Measurements from ENCODE around the gene PTDSS2.
"Not testable (repeated sequence)": the region's sequence is repeated elsewhere in the genome, so short reads cannot be mapped to it uniquely, and the experiment has no call there.

Gene PTDSS2

DNA sequence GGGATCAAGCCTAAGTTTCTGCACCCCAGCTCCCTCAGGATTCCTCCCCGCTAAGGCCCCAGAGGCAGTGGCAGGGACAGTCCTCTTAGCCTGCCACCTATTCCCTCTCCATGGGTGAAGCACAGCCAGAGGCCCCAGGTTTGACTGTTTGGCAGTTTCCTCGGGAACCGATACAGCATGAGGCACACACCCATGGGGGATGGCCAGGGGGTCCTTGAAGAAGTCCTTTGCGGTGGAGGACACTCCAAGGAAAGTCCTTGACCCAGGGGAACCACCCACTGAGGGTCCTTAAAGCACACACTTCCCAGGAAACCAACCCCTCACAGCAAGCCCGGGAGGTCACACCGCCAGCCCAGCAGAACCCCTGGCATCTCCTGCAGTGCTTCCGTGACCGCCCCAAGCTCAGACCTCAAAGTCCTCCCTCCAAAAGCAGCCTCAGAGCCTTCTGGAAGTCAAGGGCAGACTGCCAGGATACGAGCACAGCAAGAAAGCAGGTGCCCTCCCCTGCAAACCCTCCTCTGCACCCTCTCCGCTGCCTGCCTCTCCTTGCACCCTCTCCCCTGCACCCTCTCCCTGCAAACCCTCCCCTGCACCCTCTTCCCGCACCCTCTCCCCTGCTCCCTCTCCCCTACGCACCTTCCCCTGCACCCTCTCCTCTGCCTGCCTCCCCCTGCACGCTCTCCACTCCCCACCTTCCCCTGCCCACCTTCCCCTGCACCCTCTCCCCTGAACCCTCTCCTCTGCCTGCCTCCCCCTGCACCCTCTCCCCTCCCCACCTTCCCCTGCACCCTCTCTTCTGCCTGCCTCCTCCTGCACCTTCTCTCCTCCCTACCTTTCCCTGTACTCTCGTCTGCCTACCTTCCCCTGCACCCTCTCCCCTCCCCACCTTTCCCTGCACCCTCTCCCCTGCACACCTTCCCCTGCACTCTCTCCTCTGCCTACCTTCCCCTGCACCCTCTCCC lies 36.7 kb upstream of the PTDSS2 start:
- DNase-seq (ENCODE audit: low read depth in 3 of 3, low spot score in 1 of 3), result no peak

DNA sequence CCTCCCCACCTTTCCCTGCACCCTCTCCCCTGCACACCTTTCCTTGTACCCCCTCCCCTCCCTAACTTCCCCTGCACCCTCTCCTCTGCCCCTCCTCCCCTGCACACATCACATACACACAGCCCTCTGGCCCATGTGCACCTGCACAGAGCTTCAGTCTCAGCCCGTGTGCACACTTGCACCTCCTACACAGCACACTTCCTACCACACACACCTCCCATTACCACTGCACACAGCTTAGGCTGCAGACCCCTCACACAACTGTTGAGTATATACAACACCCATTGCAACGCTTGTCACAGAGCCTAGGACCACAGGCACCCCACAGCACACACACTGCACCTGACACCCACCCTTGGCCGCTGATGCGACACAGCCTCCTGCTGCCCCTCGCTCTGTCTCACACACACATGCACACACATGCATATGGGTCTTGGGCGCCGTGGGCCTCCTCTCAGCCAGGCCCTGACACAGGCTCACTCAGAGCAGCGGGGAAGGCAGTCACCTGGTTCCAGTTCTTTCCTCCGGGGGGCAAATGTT lies 35.7 kb upstream of the PTDSS2 start:
- DNase-seq (ENCODE audit: low read depth in 3 of 3, low spot score in 1 of 3), result no peak

DNA sequence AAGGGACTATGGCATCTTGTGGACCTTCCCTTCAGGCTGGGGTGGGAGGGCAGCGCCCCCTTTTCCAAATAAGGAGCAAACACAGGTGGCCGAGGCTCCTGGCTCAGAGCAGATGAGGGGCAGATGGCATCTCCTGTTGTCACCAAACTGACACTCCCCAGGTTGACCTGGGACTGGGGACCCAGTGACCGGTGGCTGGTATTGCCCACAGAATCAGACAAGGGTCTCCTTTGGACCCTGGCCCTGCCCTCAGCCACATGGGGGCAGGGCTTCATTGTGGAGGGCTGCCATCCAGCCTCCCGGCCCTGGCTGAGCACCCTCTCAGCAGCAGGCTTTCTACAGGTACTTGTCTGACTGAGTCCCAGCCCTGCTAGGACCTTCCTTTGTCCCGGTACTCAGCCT lies 34.4 kb upstream of the PTDSS2 start:
- DNase-seq (ENCODE audit: low read depth in 3 of 3, low spot score in 1 of 3), result no peak

DNA sequence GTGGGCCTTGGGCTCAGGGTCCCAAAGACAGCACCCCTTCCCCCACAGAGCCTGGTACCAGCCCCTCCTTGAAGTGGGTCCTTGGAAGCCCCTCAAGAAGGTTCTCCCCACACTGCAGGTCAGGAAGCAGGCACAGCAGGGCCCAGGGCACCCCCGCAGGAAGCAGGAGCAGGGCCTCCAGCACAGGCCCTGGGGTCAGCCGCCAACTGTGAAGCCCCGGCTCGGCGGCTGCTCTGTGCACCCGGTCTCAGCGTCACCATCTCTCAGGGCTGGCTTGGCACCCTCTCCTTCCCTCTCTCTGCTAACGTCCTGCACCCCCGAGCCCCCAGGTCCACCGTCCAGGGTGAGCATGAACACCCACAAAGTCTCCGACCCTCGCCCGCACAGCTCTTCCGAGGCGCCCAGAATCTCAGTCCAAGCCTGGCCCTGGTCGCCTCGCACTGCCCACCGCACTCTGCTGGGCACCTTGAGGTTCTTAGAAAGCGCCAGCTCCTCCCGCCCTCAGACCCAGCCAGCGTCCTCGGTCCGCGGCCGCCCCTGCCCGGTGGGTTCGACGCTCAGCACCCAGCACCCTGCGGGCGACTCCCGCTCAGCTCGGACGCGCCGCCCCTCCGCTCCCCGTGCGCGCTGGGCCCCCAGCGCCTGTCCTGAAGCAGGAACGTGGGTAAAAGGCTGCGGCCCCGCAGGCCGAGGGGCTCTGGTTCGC lies 33.9 kb upstream of the PTDSS2 start:
- DNase-seq (ENCODE audit: low read depth in 3 of 3, low spot score in 1 of 3), result no peak

DNA sequence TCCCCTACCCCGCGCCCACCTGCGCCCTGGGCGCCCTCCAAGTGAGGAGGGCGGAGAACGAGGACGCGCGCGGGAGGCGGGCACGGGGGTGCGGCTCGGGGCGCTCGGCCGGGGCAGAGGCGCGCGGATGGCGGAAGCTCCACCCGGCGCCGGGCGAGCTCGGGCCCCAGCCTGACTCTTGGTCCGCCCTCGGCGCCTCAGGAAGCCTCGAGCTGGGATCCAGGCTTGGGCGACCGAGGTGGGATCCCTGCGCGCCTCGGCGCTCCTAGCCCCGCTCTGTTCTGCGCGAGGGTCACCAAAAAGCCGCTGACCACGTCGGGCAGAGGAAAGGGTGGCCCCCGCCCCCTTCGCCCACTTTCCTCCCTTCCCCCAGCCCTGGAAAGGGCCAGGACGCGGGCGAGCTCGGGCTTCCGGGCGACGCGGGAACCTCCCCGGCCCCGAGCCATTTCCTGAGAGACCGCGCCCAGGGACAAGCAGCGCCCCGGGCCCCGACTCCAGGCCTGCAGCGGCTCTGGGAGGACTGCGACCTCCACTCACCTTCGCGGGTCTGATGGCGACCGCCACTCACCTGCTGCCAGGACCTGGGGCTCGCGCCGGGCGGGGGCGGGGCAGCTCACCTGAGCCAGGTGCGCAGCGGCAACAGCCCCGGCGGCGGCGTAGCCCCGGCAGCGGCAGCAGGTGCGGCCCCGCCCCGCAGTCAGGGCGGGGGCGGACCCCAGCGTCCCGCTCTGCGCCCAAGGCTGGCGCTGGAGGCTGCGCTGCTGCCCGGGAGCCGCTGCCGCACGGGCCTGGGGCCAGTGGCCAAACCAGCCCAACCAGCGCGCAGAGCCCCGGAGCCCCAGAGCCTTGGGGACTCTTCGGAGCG lies 33.1 kb upstream of the PTDSS2 start:
- DNase-seq (ENCODE audit: low read depth in 3 of 3, low spot score in 1 of 3), result no peak

DNA sequence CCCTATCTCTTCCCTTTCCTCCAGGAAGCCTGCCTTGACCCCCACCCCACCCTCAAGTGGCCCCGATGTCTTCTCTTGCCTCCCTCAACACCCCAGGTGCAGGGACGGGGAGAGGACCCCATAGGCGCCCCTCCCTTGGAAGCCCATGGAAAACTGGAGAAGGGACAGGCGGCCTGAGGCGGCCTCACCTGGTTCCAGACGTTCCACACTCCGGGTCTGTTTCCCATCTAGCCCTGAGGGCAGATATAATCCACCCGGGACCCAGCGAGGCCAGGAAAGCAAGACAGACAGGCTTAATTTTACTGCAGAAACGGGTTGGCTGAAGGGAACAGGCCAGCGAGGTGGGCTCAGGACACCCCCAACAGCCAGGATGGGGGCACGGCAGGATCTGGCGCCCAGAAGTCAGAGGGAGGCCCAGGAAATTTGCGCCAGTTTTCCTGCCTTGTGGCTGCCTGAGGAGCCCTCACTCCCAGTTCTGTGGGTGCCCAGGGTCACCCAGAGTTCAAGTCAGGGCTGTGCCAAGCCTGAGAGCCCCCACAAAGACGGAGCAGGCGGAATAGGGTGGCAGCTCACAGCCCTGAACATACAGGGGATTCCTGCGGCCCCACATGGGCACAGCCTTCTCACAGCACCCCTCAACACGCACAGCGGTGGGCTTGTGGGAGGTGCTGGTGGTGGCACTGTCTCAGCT lies 32.3 kb upstream of the PTDSS2 start:
- no peak for DNase-seq (ENCODE audit: low read depth in 3 of 3, low spot score in 1 of 3)

DNA sequence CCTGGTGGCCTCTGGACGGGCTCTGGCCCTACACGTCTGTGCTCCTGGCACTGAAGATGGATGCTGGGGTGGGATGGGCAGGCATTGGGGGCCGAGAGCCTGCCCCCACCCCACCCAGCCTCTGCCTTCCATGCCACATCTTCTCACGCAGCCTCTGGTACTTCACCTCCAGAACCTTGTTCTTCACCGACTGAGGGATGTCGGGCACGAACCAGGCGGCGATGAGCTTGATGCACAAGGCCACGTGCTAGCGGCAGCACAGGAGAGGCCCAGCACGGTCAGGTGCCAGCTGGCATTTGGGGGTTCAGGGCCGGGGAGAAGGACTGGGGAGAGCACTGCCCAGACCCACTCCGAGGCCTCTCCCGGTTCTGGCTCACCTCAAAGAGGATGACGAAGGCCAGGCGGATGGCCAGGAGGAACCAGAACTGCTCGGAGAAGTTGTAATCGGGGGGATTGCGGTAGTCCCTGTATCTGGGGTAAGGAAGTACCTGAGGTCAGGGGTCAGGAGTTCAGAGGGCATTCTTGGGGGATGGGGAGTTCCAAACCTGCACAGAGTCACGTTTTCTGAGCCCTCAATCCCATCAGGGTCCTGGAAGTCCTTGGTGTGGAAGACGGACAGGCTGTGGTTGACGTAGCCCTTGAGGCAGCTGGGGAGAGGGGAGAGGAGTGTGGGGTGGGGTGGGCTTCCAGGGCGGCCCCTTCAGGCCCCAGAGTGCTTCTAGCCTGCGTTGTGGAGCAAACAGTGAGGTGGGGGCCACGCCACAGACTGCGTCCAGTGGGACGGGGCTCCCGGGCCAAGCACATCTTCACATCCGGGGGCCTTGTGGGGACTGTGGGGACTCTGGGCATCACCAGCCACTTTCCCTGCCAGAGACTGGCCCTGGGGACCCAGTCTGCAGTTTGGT lies 31.5 kb upstream of the PTDSS2 start:
- DNase-seq (ENCODE audit: low read depth in 3 of 3, low spot score in 1 of 3), result no peak

DNA sequence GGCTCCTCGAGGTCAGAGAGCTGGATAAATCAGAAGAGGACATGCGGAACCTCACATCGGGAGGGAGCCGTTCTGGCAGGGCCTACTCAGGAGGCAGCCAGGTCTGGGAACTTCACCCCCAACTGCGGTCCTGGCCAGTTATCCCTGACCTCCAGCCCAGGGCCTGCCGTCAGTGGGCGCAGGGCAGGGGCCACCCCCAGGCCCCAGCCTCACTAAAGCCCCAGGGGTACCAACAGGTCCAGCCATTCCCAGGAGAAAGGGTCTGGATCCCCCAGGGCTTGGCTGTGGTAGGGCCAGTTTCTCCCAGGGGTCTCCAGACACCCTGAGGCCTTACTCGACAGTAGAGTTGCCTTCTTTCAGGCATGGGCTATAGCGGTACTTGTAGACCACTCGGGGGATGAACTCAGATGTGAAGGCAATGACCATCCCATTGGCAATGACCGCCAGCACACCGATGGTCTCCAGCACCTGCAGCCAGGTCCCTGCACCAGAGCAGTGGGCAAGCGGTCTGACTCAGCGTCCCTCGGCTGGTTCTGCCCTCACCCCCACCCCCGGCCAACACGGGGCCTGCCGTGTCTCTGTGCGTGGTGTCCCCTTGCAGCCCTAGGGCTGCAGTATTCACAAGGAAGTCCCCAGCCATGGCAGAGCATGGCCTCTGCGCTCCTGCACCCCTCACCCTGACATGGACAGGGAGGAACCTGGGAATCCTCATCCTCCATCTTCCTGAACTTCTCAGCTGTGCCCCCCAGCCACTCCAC lies 30.7 kb upstream of the PTDSS2 start:
- no peak for DNase-seq (ENCODE audit: low read depth in 3 of 3, low spot score in 1 of 3)

- DNase-seq (ENCODE audit: low read depth in 3 of 3, low spot score in 1 of 3), result no peak
These were observed 29.8 kb upstream of the PTDSS2 start for GRCh38 chr11:420054-420910.

- no peak for DNase-seq (ENCODE audit: low read depth in 3 of 3, low spot score in 1 of 3)
These were observed 29.2 kb upstream of the PTDSS2 start for GRCh38 chr11:420911-421321.

GRCh38 chr11:422249-422656 lies 27.8 kb upstream of the PTDSS2 start:
- DNase-seq (ENCODE audit: low read depth in 3 of 3, low spot score in 1 of 3), result no peak

- DNase-seq (ENCODE audit: low read depth in 3 of 3, low spot score in 1 of 3), result no peak
These were observed 25.8 kb upstream of the PTDSS2 start for GRCh38 chr11:424232-424631.

- DNase-seq (ENCODE audit: low read depth in 3 of 3, low spot score in 1 of 3), result not testable (repeated sequence)
These were observed 25.3 kb upstream of the PTDSS2 start for GRCh38 chr11:424766-425165.

DNA sequence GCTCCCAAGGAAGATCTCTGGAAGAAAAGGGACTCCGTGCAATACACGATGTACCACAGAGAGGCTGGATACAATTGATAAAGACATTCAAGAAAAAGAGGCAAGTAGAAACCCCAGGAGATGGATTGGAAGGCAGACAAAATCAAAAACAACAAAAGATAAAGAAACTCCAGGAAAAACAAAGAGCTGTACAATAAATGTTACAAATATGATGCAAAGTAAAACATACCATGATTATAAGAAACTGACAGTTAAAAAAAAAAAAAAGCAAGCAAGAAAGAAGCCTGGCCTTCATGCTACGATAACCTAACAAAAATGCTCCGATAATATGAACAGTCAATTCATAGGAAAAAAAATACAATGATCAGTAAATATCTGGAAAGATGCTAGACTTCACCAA lies 24.8 kb upstream of the PTDSS2 start:
- no peak for DNase-seq (ENCODE audit: low read depth in 3 of 3, low spot score in 1 of 3)

- DNase-seq (ENCODE audit: low read depth in 3 of 3, low spot score in 1 of 3), result no peak
These were observed 23.2 kb upstream of the PTDSS2 start for GRCh38 chr11:426851-427250.

GRCh38 chr11:428295-428694 lies 21.8 kb upstream of the PTDSS2 start:
- DNase-seq (ENCODE audit: low read depth in 3 of 3, low spot score in 1 of 3), result no peak

- no peak for DNase-seq (ENCODE audit: low read depth in 3 of 3, low spot score in 1 of 3)
These were observed 20.7 kb upstream of the PTDSS2 start for GRCh38 chr11:429391-429790.

- DNase-seq (ENCODE audit: low read depth in 3 of 3, low spot score in 1 of 3), result no peak
These were observed 20.1 kb upstream of the PTDSS2 start for GRCh38 chr11:429931-430456.
